Stimulated activated naive CD4-positive, alpha-beta T cell (primary cell): Measurements from ENCODE around the gene HOXB5.
A peak's percentile ranks its signal among the peaks of the same experiment; 100 is the strongest.

Experiments
- DNase-seq, 6 experiments: peaks; one replicate each; lab custom pipeline; 2025; lab: John Stamatoyannopoulos, UW

Gene HOXB5

DNA sequence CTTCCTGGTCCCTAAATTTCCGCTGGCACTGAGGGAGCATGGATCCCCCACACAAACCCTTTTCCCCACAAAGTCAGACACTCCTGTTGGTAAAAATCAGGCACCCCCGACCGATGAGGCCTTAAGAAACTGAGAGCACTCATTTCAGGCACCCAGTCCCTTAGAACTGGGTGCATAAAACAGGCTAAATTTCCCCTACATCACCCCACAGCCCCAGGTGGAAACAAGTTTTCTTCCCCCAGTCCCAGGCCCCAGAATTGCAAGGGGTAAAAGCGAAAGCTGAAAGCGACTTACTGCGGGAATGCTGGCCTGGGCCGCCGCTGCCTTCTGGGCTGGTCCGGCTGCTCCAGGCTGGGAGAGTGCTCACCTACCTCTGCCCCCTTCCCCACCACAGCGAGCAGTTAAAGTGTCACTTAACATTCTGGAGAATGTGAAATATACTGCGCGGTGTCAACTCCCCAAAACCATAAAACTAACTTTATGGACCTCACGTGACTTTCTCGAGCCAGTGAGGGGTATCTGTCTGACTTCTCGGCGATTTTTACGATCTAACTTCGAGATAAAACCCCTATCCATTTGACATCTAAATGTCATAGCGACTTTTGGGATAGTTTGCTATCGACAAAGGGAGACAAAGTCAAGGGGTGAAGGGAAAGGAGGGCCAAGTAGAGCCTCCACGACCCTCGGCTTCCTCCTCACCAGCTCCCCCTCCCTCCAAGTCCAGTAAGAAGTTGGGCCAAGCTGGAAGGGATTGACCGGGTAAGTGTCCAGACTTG lies 3.6 kb downstream of the HOXB5 start, which contains the start of gene HOXB3:
HOXB3 (minus strand) TSS at position 411 of the 776 bp plus-strand sequence. CDS start 37,767 bp downstream, outside the sequence.
- DNase-seq: no peak

DNA sequence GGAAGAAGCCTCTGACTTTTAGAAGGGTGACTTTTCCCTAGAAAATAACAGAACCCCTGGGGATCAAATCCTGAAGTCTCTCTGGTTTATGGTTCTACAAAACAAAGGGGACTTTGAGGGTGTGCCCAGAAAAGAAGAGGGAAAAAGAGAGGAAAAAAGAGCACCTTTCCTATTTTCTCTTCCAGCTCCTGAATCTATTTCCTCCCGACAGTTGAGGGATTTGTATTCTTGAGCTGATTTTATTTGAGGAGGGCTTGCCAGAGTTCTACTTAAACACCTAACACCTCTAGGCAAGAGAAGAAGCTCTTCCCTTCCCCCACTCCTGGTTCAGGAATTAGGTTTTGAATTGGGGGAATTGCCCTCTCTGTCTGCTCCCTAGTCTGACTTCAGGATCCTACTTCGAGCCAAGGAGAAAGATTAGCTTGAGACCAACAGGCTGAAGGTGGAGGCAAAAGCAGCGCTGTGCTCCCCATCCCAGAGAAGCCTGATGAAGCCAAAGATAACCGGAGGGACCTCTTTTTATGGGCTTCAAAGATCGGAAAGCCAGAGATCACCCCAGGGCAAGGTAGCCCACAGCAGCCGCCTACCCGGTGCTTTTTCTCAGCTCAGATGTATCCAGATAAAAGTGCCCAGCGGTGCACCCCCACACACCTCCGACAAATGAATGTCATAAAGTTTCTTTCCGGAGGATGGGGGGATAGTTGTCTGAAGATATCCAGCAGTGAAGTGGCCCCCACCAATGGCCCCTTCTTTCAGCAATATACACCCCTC lies 4.3 kb downstream of the HOXB5 start:
- no peak for DNase-seq

DNA sequence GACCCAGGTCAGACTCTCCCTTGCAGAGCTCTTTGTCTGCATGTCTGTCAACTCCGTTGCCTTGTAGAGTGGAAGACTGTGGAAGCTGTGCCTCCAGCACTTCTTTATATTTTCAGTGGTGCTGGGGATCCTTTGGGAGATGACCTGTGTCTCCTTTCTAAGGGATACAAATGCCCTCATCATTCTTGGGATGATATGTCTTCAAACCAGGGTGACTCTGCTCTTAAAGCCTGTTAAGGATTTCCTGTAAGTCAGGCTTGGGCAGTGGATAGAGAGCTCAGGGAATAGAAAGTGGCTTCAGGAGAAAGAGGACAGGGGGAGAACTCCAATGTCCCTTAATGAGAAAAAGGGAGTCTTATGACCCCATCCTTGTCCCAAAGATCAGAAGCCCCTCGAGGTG lies 5.1 kb downstream of the HOXB5 start:
- DNase-seq: no peak

DNA sequence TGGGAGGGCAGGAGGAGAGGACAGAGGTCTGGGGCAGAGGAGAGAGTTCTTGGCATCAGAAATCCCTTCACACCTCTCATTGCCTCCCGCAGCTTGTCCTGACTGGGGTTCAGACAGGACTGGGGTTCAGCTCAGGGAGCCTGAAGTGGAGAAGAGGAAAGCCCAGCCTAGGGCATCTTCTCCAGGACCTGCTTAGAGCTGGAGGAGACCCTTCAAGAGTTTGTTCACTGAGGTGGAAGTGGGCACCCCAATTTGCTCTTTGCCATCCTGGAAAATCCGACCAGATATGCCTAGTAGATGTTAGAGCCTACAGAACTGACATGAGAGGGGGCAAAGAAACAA lies 5.5 kb downstream of the HOXB5 start:
- no peak for DNase-seq

DNA sequence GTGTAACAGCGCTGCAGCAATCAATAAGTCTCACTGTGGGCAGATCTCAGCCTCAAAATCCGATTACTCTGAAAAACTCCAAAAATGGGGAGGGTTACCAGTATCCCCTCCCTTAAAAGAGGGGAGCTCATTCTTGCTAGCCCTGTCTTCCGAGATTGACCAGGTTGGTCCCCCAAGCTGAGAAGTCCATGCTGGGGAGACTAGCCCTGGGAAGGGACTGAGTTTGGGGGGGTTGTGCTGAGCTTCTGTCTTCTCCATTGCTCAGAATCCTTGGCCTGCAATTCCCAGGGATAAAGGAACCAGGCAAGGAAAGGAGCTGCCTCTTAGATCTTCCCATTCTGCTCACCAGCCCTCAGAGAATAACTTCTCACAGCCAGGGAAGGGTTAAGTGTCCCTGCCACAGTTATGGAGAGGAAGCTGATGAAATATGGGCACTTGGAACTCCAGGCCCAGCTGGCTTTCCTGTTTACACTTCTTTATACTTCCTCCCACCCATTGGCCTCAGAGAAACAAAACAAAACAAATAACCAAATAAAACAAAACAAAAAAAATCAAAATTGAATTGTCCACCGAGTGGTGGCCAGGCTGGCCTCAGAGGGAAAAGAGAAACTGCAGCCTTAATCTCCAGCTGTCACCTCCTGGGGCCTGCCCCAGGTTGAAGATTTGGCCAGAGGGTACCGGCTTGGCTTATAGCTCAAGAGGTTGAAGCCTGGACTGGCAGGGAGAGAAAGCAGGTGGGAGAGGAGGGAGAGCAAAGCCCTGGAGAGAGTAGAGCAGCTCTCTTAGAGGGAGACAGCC lies 6.1 kb downstream of the HOXB5 start:
- no peak for DNase-seq

DNA sequence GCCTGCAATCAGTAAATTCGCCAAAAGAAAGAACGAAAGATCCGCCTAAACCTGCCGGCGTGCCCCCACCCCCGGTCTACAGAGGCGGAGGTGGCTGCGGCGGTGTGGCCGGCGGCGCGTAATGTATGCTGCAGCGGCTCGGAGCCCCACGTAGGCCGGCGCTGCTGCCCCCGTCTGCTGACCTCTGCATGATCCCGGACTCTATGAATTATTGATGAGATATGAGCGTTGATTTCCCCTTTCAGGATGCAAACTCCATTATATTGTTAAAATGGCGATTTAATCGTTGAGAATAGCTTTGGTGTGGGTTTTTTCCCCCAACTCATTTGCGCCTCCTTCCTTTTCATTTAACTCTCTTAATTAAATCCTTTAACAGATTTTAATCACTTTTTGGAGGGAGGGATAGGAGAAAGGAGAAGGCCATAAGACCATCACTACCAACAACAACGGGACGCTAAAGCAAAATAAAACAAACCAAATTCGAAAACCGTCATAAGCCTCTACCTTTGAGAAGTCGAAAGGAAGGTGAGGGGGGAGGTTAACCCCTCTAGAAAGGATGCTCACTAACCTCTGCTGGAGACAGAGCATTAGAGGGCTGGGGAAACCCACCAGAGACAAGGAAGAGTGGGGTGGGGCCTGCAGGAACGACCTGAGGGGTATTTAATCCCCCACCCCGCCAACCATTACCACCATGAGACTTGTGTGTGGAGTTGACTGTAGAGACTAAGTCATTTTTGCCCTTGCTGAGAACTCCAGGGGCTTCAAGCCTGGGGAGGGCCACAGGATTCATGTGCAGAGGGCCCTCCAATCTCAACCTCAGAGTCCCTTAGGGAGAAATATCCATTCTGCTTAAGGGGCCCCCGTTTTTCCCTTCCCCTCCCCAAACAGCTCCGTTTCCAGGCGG lies 7.0 kb downstream of the HOXB5 start:
- DNase-seq: peak in 2 of 6 experiments; percentile 24 to 30

DNA sequence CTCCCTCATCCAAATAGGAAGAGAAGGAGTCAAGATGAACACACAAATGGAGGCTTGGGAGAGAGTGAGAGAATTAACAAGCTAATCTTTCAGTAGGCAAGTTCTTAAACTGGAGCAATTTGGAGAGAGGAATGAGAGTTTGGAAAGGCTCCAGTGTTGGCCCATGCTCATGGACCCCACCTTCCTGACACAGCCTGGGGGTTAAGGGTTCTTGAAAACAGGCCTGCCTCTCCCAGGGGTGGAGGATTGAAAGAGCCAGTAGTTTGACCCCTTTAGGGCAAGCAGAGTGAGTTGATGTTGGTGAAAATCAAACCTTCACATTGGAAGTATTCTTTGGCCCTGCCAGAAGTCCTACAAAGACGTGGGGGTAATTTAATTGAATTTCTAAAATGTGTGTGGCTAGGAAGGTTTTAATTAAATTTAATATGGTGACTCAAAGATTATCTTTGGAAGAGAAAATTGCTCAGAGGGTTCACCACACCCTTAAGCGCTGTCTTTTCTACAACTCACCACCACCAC lies 9.3 kb downstream of the HOXB5 start:
- no peak for DNase-seq

DNA sequence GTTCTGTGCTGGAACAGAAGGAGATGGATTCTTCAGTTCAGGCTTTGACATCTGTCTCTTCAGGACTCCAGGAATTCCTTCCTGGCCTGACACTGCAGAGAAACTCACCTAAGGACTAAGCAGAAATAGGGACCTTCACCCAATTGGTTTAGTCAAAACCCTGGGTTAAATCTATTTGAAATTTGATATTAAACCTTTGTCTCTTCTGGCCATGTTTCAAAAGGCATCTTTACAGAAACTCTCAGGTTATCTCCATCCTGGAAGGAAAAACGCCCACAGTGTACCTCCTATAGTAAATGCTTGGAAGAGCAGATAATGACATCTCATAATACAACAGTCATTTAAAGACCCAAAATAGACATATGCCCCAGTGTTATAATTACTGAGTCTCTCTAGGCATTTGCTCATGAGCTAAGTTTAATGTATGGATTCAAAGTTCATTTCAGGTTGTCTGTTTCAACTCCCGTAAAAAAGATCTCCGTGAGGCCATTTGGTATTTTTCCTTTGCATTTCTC lies 9.8 kb downstream of the HOXB5 start:
- no peak for DNase-seq

DNA sequence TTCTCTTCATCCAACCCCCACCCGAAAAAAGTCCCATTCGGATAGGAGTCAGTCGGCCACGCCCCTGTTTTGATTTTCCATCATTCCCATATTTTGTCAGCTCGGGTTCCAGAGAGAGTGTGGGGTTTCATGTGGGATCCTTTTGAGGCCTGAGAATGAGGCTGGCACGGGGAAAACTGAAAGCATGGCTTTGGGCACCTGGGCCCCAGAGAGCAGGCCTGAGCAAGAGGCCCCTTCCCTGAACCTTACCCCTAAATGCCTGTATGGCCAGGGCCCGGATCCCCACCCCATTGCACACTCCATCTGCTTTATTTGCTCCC lies 10.9 kb downstream of the HOXB5 start:
- DNase-seq: no peak

DNA sequence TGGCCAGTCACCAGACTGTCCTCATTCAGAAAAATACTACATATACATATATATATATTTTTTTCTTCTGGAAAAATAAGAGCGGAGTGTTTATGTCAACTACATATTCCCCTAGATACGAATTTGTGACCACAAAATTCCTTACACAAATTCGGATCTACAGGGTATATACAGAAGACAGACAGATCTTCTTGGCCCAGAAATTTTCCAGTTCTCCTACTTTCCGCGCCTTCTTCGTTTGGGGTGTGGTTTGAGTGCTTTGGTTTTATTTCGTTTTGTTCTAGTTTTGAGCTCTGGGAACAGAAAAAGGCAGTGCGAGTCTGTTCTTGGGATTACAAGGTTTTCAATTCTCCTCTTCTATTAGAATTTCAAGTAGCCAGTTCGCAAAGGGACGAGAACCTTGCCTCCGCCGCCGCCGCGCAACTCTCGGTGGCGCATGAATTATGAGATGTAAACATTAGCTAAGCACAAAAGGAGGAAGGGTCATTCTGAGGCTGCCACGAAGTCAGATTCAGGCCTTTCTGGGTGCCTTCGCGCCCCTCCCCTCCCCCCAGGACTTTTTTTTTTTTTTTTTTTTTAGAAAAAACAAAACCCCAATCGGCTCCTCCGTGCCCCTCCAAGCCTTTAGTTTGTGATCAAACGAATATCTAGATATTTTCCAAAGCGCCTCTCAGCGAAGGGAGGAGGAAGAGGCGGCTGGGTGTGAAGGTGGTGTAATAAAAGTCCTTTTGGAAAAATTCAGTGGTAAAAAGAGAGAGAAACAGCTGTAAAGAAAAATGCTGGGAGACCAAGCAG lies 13.6 kb downstream of the HOXB5 start:
- no peak for DNase-seq

DNA sequence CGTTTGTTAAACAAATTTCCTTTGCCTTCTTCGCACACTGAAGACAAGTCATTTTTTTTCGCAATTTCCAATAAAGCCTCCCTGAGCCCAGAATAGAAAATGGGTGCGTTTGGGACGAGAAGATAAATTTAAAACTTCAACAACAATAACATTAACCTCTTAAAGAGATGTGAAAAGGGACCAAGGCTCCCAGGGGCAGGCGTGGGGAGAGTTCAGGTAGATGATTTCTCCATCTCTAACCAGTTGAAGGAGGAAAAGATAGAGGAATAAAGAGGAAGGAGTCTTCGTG lies 14.2 kb downstream of the HOXB5 start:
- DNase-seq: no peak

DNA sequence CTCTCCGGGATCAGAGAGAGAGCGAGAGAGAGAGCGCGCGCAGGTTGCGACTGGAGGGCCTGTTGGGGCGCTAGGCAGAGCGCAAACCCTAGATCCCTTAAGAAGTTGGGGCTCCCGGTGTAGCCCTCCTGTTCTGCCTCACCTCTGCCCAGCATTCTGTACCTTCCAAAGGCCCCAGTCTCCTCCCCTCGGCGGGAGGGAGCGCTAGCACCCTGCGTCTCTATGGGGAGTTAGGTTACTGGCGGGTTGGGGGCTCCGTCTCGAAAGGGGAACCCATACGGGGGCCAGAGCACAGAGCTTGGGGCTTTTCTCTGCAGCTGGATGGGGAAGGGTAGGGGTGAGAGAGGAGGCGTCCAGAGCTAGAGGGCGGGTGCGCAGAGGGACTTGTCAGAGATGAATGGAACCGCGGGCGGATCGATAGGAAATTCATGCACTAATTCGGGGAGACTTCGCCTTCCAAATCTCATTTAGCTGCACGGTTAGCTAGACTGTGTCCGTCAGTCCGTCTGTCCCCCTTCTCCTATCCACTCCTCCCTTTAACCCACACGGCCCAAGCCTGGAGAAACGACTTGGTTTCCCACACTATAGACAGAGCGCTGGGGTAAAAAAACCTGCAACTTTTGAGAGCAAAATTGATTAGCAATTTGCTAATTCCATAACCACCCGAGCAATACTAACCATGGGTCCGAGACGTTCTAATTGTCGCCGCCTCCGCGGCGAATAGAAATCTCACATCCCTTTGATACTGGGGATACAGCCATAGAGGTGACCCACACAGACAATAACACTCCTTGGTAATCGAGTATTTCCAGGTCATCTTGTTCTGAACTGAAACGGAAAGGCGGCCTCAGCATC lies 14.7 kb downstream of the HOXB5 start:
- DNase-seq: no peak

DNA sequence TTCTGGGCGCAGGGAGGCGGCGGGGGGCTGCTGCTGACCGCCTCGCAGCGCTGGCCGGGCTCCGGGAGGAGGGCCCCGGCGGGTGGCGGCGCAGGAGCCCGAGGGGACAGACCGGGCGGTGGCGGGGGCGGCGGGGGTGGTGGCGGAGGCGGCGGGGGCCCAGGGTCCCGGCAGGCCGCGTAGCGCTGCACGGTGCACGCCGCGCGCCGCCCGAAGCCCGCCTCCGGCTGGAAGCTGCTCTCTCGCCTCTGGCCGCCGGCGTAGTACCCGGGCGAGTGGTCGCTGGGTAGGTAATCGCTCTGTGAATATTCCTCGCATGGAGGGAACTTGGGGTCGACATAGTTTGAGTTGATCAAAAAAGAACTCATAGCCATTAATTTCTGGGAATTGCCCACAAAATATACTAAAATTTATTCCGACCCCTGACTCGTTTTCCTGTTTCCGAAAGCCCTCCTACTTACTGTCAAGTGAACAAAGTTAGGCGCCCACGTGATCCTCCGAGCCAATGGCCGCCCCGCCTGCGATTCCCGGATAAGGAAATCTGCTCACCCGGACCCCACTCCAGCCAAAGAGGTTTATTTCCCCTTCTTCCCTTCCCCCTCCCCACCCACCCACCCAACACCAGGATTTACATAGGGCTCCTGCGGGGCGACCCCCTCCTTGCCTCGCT lies 15.5 kb downstream of the HOXB5 start, which contains the start of gene HOXB4:
HOXB4 (minus strand) TSS at position 405 of the 670 bp plus-strand sequence; CDS start at position 374, 31 bp downstream.
- DNase-seq: peak; percentile 34 to 61 (median 50)

DNA sequence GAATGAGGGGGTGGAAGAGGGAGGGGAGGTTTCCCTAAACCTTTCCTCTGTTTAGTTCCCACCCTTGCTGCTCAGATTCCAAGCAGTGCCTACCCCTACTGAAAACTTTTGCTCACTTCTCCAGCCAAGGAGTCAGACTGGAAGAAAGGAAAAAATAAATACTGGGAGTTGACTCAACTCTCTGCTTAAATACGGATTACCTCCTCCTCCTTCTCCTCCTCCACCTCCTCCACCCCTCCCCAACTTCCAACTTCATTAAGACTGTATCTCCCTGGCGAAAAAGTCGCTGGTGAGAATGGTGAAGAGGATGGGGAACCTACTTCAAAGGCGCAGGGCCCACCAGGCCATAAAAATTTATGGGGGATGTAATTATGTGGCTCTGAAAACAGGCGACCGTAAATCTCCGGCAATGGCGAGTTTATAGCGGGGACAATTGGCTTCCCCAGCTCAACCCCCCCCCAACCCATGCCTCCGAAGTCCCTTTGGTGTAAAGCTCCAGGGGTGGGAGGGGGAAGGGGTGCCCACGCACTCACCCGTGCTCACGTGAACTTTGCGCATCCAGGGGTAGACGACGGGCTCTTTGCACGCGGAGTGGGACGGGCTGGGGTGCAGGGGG lies 16.1 kb downstream of the HOXB5 start:
- no peak for DNase-seq

DNA sequence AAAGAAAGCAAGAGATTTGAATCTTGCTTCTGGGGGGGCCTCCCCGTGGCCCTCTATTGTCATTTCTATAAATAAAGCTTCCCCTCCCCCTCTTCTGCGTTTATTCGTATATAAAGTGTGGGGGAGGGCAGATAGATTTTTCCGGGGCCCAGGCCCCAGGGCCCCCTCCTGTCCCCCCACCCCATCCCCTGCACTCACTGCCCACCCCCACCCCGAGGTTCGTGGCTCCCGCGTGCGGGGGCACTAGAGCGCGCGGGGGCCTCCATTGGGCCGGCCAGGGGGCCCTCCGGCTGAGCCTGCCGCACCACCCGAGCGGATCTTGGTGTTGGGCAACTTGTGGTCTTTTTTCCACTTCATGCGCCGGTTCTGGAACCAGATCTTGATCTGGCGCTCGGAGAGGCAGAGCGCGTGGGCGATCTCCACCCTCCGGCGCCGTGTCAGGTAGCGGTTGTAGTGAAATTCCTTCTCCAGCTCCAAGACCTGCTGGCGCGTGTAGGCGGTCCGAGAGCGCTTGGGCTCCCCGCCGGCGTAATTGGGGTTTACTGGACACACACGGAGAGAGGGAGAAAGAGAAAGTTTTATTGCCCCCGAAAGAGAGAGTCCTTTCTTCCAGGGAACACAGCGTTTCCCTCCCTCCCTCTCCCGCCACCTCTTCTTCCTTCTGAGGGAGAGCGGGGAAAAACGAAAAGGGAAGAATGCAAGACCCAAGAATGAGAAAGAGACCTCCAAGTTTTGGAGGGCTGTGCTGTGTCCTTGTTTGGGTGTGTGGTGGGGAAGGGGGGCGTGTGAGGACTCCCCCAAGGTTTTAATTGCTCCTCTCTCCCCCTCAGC lies 16.9 kb downstream of the HOXB5 start:
- DNase-seq: no peak

DNA sequence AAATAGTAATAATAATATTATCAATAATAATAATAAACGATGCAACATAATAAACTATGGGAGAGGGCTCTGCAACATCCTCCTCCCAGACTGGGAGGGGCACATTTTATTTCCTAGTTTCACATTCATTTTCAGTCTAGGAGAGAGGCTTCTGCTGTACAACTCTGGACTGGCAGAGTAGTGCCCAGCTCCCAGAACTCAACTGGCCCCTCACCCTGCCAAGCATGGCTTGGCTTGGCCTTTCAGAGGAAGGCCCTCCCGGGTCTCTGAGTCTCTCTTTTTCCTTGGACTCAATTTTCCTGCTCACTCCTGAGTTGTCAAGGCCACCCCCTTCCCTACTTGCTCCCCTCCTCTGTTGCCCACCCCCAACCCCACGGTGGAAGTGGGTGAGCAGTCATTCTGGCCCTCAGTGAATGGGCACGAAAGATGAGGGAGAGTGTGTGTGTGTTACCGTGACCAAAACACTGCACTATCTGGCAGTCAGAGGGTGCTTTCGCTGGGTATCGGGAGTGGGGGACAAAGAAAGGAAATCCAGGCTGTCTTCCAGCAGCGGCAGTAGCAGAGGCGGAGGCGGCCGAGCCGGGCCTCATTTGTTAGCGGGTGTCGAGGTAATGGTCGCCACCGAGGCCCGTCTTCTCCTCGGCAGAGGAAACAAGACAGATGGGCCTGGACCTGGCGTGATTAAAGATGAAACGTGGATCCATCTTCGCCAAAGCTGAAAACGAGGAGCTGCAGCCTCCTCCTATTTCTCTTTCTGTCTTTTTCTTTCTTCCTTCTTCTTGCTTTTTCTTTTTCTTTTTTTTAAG lies 17.7 kb downstream of the HOXB5 start:
- no peak for DNase-seq
